WTC11 (cell line): ENCODE data around the gene TDP2. TPM values are rescaled to one million over a fixed set of nuclear protein-coding genes. Genes with fewer than 3 reads are reported as not detected.

Source experiments
- ATAC-seq: fragments of 200-7000 bp; cut with Tn5 transposase; 2 replicates; pipeline ENCODE4 v1.10.0; 2021; ENCODE audit warnings: mild to moderate bottlenecking, moderate library complexity
- CTCF ChIA-PET: fragments of 300-600 bp; sonication (Branson Sonifier 250); formaldehyde crosslinking; loops from one replicate; lab custom pipeline; 2021; ENCODE audit warnings: antibody characterized with exemption; lab: Charles Lee
- POLR2A ChIA-PET: fragments of 350-600 bp; sonication (Branson Sonifier 250); formaldehyde crosslinking; loops from one replicate; lab custom pipeline; 2021; ENCODE audit warnings: antibody characterized with exemption; lab: Charles Lee
- DNase-seq: peaks from one replicate; pipeline ENCODE4 v3.0.0; 2021; ENCODE audit warnings: low spot score
- H3K27ac Mint-ChIP-seq: 2 replicates; pipeline ENCODE4 v1.8.0; 2021; ENCODE audit warnings: mixed read lengths
- H3K27me3 Mint-ChIP-seq: 2 replicates; pipeline ENCODE4 v1.8.0; 2021; ENCODE audit warnings: low read depth, mild to moderate bottlenecking, moderate library complexity, mixed read lengths
- H3K36me3 Mint-ChIP-seq: 2 replicates; pipeline ENCODE4 v1.8.0; 2021; ENCODE audit warnings: mixed read lengths
- H3K4me1 Mint-ChIP-seq: 2 replicates; pipeline ENCODE4 v1.8.0; 2022; ENCODE audit warnings: mixed read lengths
- H3K4me3 Mint-ChIP-seq: 2 replicates; pipeline ENCODE4 v1.8.0; 2021; ENCODE audit warnings: mild to moderate bottlenecking, moderate library complexity, mixed read lengths
- H3K9me3 Mint-ChIP-seq: 2 replicates; pipeline ENCODE4 v1.8.0; 2021; ENCODE audit warnings: mixed read lengths
- CTCF ChIP-seq: fragments of 200-600 bp; IDR thresholded peaks from 2 replicates; pipeline ENCODE4 v1.8.0; 2022; ENCODE audit warnings: antibody characterized with exemption
- ERG ChIP-seq: fragments of 250-450 bp; sonication (Bioruptor Pico); IDR thresholded peaks from 2 replicates; pipeline ENCODE4 v1.8.0; 2021; ENCODE audit warnings: mild to moderate bottlenecking
- GRHL2 ChIP-seq: fragments of 250-450 bp; sonication (Bioruptor Pico); IDR thresholded peaks from 2 replicates; pipeline ENCODE4 v1.8.0; 2022; ENCODE audit warnings: mild to moderate bottlenecking, moderate library complexity; ENCODE audit not compliant: insufficient replicate concordance, severe bottlenecking
- HMGA2 ChIP-seq: fragments of 250-450 bp; sonication (Bioruptor Pico); IDR thresholded peaks from 2 replicates; pipeline ENCODE4 v1.4.0; 2021; ENCODE audit warnings: mild to moderate bottlenecking, moderate library complexity
- IRF2 ChIP-seq: sonication (generic); formaldehyde crosslinking; IDR thresholded peaks from 2 replicates; pipeline ENCODE4 v1.8.0; 2022; ENCODE audit warnings: low read depth, missing genetic modification reagents, borderline replicate concordance
- MXD4 ChIP-seq: fragments of 250-450 bp; sonication (Bioruptor Pico); IDR thresholded peaks from 2 replicates; pipeline ENCODE4 v1.8.0; 2021; ENCODE audit warnings: mild to moderate bottlenecking, moderate library complexity, borderline replicate concordance
- PRRX2 ChIP-seq: fragments of 250-450 bp; sonication (Bioruptor Pico); IDR thresholded peaks from 2 replicates; pipeline ENCODE4 v1.8.0; 2021; ENCODE audit warnings: mild to moderate bottlenecking
- RORB ChIP-seq: fragments of 250-450 bp; sonication (Bioruptor Pico); IDR thresholded peaks from 2 replicates; pipeline ENCODE4 v1.9.0; 2021; ENCODE audit warnings: mild to moderate bottlenecking
- SMAD4 ChIP-seq: sonication (generic); formaldehyde crosslinking; IDR thresholded peaks from 2 replicates; pipeline ENCODE4 v1.8.0; 2022; ENCODE audit warnings: mild to moderate bottlenecking, missing genetic modification reagents
- STAT6 ChIP-seq: sonication (generic); formaldehyde crosslinking; conservative IDR thresholded peaks from 2 replicates; pipeline ENCODE4 v1.8.1; 2023; ENCODE audit warnings: mild to moderate bottlenecking, low read depth, missing genetic modification reagents, moderate library complexity
- TCF7 ChIP-seq: sonication (generic); formaldehyde crosslinking; IDR thresholded peaks from 2 replicates; pipeline ENCODE4 v1.8.0; 2022; ENCODE audit warnings: mild to moderate bottlenecking, low read depth, missing genetic modification reagents, moderate library complexity
- TEAD1 ChIP-seq: sonication (generic); formaldehyde crosslinking; IDR thresholded peaks from 2 replicates; pipeline ENCODE4 v1.8.0; 2022; ENCODE audit warnings: mild to moderate bottlenecking, missing genetic modification reagents
- TP53 ChIP-seq: sonication (generic); formaldehyde crosslinking; IDR thresholded peaks from 2 replicates; pipeline ENCODE4 v1.8.1; 2023; ENCODE audit warnings: mild to moderate bottlenecking, missing genetic modification reagents
- USF2 ChIP-seq: sonication (generic); formaldehyde crosslinking; IDR thresholded peaks from 2 replicates; pipeline ENCODE4 v1.8.1; 2023; ENCODE audit warnings: mild to moderate bottlenecking, missing genetic modification reagents, moderate library complexity
- ZBTB43 ChIP-seq: sonication (generic); formaldehyde crosslinking; IDR thresholded peaks from 2 replicates; pipeline ENCODE4 v1.8.1; 2023; ENCODE audit warnings: mild to moderate bottlenecking, missing genetic modification reagents
- ZNF219 ChIP-seq: sonication (generic); formaldehyde crosslinking; IDR thresholded peaks from 2 replicates; pipeline ENCODE4 v1.8.0; 2023; ENCODE audit warnings: missing genetic modification reagents, mild to moderate bottlenecking, borderline replicate concordance
- ZSCAN18 ChIP-seq: fragments of 250-450 bp; sonication (Bioruptor Pico); IDR thresholded peaks from 2 replicates; pipeline ENCODE4 v2.1.2; 2022; ENCODE audit warnings: mild to moderate bottlenecking, moderate library complexity
- total RNA-seq: library from RNA; stranded (reverse); gene quantifications from 3 replicates; pipeline ENCODE4 v1.2.3, GENCODE V29; 2021

The TDP2 gene
- total RNA-seq, 1 experiment from 2014 or later, result 49.1 TPM

- H3K4me1 Mint-ChIP-seq, result peaks cover 9% of the 10 kb centered on the region
- H3K27me3 Mint-ChIP-seq, result peaks cover 6% of the 10 kb centered on the region
- no peak for ATAC-seq
Observed at GRCh38 chr6:24649691-24650090, 17.0 kb downstream of the TDP2 start.

More at GRCh38 chr6:24649691-24650090, 17.0 kb downstream of the TDP2 start:
- ChIA-PET CTCF (no interaction called here), POLR2A (no interaction called here)
- no peak overlapping the region for H3K4me3 Mint-ChIP-seq
- H3K27ac Mint-ChIP-seq, result no peak overlapping the region
- peaks cover 23% of the 10 kb centered on the region for H3K36me3 Mint-ChIP-seq
- no peak for DNase-seq
- TF ChIP-seq ZBTB43 (CRISPR knock-in tag), result no peak
- TF ChIP-seq TP53 (CRISPR knock-in tag), result no peak
- TF ChIP-seq ZNF219 (CRISPR knock-in tag), result no peak
- TF ChIP-seq MXD4 (CRISPR knock-in tag), result no peak
- no peak for TF ChIP-seq TEAD1 (CRISPR knock-in tag)
- no peak for TF ChIP-seq STAT6 (CRISPR knock-in tag)
- no peak for TF ChIP-seq HMGA2
- TF ChIP-seq USF2 (CRISPR knock-in tag), result no peak
- TF ChIP-seq RORB (CRISPR knock-in tag), result no peak
- TF ChIP-seq GRHL2 (CRISPR knock-in tag), result no peak
- no peak for TF ChIP-seq TCF7 (CRISPR knock-in tag)
- no peak for TF ChIP-seq CTCF
- no peak for TF ChIP-seq SMAD4 (CRISPR knock-in tag)
- TF ChIP-seq IRF2 (CRISPR knock-in tag), result no peak
- TF ChIP-seq PRRX2 (CRISPR knock-in tag), result no peak
- TF ChIP-seq ZSCAN18 (CRISPR knock-in tag), result no peak
- TF ChIP-seq ERG, result no peak
- no peaks in the 10 kb centered on the region for H3K9me3 Mint-ChIP-seq
